H1 (cell line): ENCODE measurements around the gene RNF26. TPM values are rescaled to one million over a fixed set of nuclear protein-coding genes. Genes with fewer than 3 reads are reported as not detected.
"Not testable (repeated sequence)": the region's sequence is repeated elsewhere in the genome, so short reads cannot be mapped to it uniquely, and the experiment has no call there.

Experiments used
- CTCF ChIA-PET: fragments of 300-600 bp; sonication (Branson Sonifier 250); formaldehyde crosslinking; loops from one replicate; lab custom pipeline; 2021; ENCODE audit not compliant: partially characterized antibody; lab: Charles Lee
- POLR2A ChIA-PET: fragments of 300-600 bp; sonication (Branson Sonifier 250); formaldehyde crosslinking; loops from one replicate; lab custom pipeline; 2021; ENCODE audit warnings: inconsistent platforms; ENCODE audit not compliant: partially characterized antibody; lab: Charles Lee
- DNase-seq, 2 experiments: peaks; one replicate each; pipeline versions ENCODE4 v3.0.0 to v3.0.0-alpha.2; 2010 to 2022; ENCODE audit warnings: low spot score in 2 of 2, low read depth in 1 of 2, mixed read lengths in 1 of 2
- FAIRE-seq: peaks from 2 replicates; lab custom pipeline; 2011; peaks lifted over from hg19 to GRCh38; lab: Jason Lieb, UNC
- H2AFZ ChIP-seq: 2 replicates; pipeline ENCODE4 v1.8.1; 2012; ENCODE audit warnings: low read length, inconsistent platforms
- H2AK5ac ChIP-seq: 2 replicates; pipeline ENCODE4 v1.6.1; 2013; ENCODE audit warnings: low read depth, low read length
- H2BK120ac ChIP-seq: replicated peaks from 2 replicates; pipeline ENCODE3; 2013; ENCODE audit warnings: low read depth, low read length, inconsistent platforms
- H2BK12ac ChIP-seq: 2 replicates; pipeline ENCODE4 v1.6.1; 2013; ENCODE audit warnings: low read depth, low read length
- H2BK15ac ChIP-seq: 2 replicates; pipeline ENCODE4 v1.6.1; 2013; ENCODE audit warnings: low read length
- H2BK20ac ChIP-seq: 2 replicates; pipeline ENCODE4 v1.6.1; 2013; ENCODE audit warnings: low read length
- H2BK5ac ChIP-seq: 2 replicates; pipeline ENCODE4 v1.6.1; 2013; ENCODE audit warnings: low read depth, low read length
- H3K14ac ChIP-seq: 2 replicates; pipeline ENCODE4 v1.6.1; 2013; ENCODE audit warnings: inconsistent platforms; ENCODE audit not compliant: insufficient read length
- H3K18ac ChIP-seq: 2 replicates; pipeline ENCODE4 v1.6.1; 2013; ENCODE audit warnings: low read length; ENCODE audit errors: extremely low read depth
- H3K23ac ChIP-seq: 2 replicates; pipeline ENCODE4 v1.6.1; 2013; ENCODE audit warnings: inconsistent platforms; ENCODE audit not compliant: insufficient read length
- H3K23me2 ChIP-seq: 2 replicates; pipeline ENCODE4 v1.6.1; 2013; ENCODE audit warnings: low read depth, low read length
- H3K27ac ChIP-seq: 2 replicates; pipeline ENCODE4 v1.6.1; 2011; ENCODE audit warnings: low read depth, low read length, inconsistent platforms
- H3K27me3 ChIP-seq, 4 experiments: replicated peaks in 1 of 4; 1 replicate in 1 of 4; 2 replicates in 3 of 4; pipeline versions ENCODE4 v1.6.1 to v1.8.1; 2011 to 2013; ENCODE audit warnings: low read length in 3 of 4, mild to moderate bottlenecking in 3 of 4, inconsistent platforms in 2 of 4, mixed read lengths in 2 of 4, moderate library complexity in 1 of 4; ENCODE audit not compliant: control insufficient read depth in 3 of 4, insufficient read depth in 3 of 4; ENCODE audit errors: extremely low read depth in 1 of 4
- H3K36me3 ChIP-seq, 4 experiments: 2 replicates each; pipeline versions ENCODE4 v1.6.1 to v1.8.1; 2011 to 2013; ENCODE audit warnings: mild to moderate bottlenecking in 4 of 4, low read length in 3 of 4, moderate library complexity in 2 of 4, control low read depth in 1 of 4, inconsistent platforms in 1 of 4; ENCODE audit not compliant: insufficient read depth in 4 of 4, control insufficient read depth in 2 of 4
- H3K4ac ChIP-seq: replicated peaks from 2 replicates; pipeline ENCODE3; 2013; ENCODE audit warnings: low read length, low read depth, mixed read lengths, inconsistent platforms; ENCODE audit not compliant: insufficient read length
- H3K4me1 ChIP-seq, 4 experiments: replicated peaks in 1 of 4; 1 replicate in 1 of 4; 2 replicates in 3 of 4; pipeline versions ENCODE4 v1.6.1 to v1.8.1; 2011 to 2013; ENCODE audit warnings: low read length in 3 of 4, inconsistent platforms in 2 of 4, mixed read lengths in 1 of 4; ENCODE audit not compliant: insufficient read depth in 4 of 4, control insufficient read depth in 3 of 4
- H3K4me2 ChIP-seq, 2 experiments: 2 replicates each; pipeline versions ENCODE4 v1.6.1 to v1.8.1; 2011 to 2013; ENCODE audit warnings: low read depth in 2 of 2, low read length in 2 of 2, control low read depth in 1 of 2, inconsistent platforms in 1 of 2, mild to moderate bottlenecking in 1 of 2; ENCODE audit not compliant: insufficient read depth in 1 of 2
- H3K4me3 ChIP-seq, 4 experiments: fragments of 200-600, 300-600 bp in 1 of 4; sonication (generic), shearing (Covaris generic), sonication (Bioruptor Twin) in 1 of 4; 2 replicates each; pipeline versions ENCODE4 v1.5.1 to v1.8.1; 2011 to 2016; ENCODE audit warnings: low read length in 4 of 4, low read depth in 3 of 4, control low read depth in 2 of 4, inconsistent platforms in 2 of 4, mild to moderate bottlenecking in 2 of 4, mixed read lengths in 1 of 4, moderate library complexity in 1 of 4; ENCODE audit not compliant: insufficient read depth in 2 of 4; ENCODE audit errors: extremely low read depth in 1 of 4
- H3K56ac ChIP-seq: replicated peaks from 2 replicates; pipeline ENCODE3; 2013; ENCODE audit warnings: low read depth, mild to moderate bottlenecking, mixed read lengths, low read length, inconsistent platforms; ENCODE audit not compliant: insufficient read length
- H3K79me1 ChIP-seq: 2 replicates; pipeline ENCODE4 v1.6.1; 2013; ENCODE audit warnings: low read depth, low read length, control low read depth
- H3K79me2 ChIP-seq, 2 experiments: 2 replicates each; pipeline versions ENCODE4 v1.6.1 to v1.8.1; 2012 to 2013; ENCODE audit warnings: low read length in 2 of 2, mild to moderate bottlenecking in 2 of 2, inconsistent platforms in 1 of 2; ENCODE audit not compliant: insufficient read depth in 2 of 2, control insufficient read depth in 1 of 2
- H3K9ac ChIP-seq, 4 experiments: replicated peaks in 1 of 4; 1 replicate in 1 of 4; 2 replicates in 3 of 4; pipeline versions ENCODE4 v1.6.1 to v1.8.1; 2011 to 2013; ENCODE audit warnings: low read depth in 3 of 4, low read length in 3 of 4, control low read depth in 2 of 4, mild to moderate bottlenecking in 2 of 4, moderate library complexity in 2 of 4, inconsistent platforms in 1 of 4; ENCODE audit errors: extremely low read depth in 1 of 4
- H3K9me3 ChIP-seq, 2 experiments: 2 replicates each; pipeline versions ENCODE4 v1.6.1 to v1.8.1; 2012 to 2013; ENCODE audit warnings: mild to moderate bottlenecking in 2 of 2, moderate library complexity in 2 of 2, control low read depth in 1 of 2, inconsistent platforms in 1 of 2, low read depth in 1 of 2, low read length in 1 of 2, mixed read lengths in 1 of 2; ENCODE audit not compliant: insufficient read depth in 2 of 2
- H4K20me1 ChIP-seq, 2 experiments: replicated peaks in 1 of 2; 2 replicates each; pipeline versions ENCODE3 to v1.8.1; 2011 to 2013; ENCODE audit warnings: inconsistent platforms in 2 of 2, low read length in 2 of 2, mild to moderate bottlenecking in 1 of 2; ENCODE audit not compliant: insufficient read depth in 2 of 2, control insufficient read depth in 1 of 2
- H4K5ac ChIP-seq: 2 replicates; pipeline ENCODE4 v1.6.1; 2013; ENCODE audit warnings: low read length, low read depth, mixed read lengths, inconsistent platforms; ENCODE audit not compliant: insufficient read length
- H4K8ac ChIP-seq: 2 replicates; pipeline ENCODE4 v1.8.0; 2013; ENCODE audit warnings: mild to moderate bottlenecking, moderate library complexity, low read length, inconsistent platforms; ENCODE audit not compliant: insufficient read depth; ENCODE audit errors: extremely low read depth
- H4K91ac ChIP-seq: replicated peaks from 2 replicates; pipeline ENCODE3; 2013; ENCODE audit warnings: low read length, mixed read lengths, inconsistent platforms; ENCODE audit not compliant: insufficient read length
- WGBS, 2 experiments: shearing (Covaris generic) in 1 of 2; methylation state at CpG; one replicate each; pipeline versions ENCODE4 v1.1.6 to v1.1.7; 2013 to 2015; ENCODE audit warnings: low lambda C conversion rate in 2 of 2, mixed read lengths in 2 of 2, inconsistent platforms in 1 of 2, low coverage in 1 of 2, missing lambda C conversion rate in 1 of 2; ENCODE audit not compliant: insufficient replicate concordance in 2 of 2, insufficient coverage in 1 of 2, insufficient read length in 1 of 2; ENCODE audit errors: extremely low coverage in 1 of 2, missing lambda C conversion rate in 1 of 2; 5-methylcytosine and 5-hydroxymethylcytosine counted together
- polyA plus RNA-seq, 7 experiments: library from polyadenylated mRNA; depleted of rRNA in 3 of 7; stranded (reverse) in 5 of 7; unstranded in 2 of 7; fragments of >200 nt in 5 of 7; fragments of 200-250 nt in 2 of 7; gene quantifications; 1 replicate in 5 of 7; 2 replicates in 1 of 7; 4 replicates in 1 of 7; pipeline versions ENCODE4 v1.2.1 to v1.2.3, GENCODE V29; 2011 to 2013; ENCODE audit warnings: missing spikeins in 2 of 7, mixed read lengths in 2 of 7
- total RNA-seq: library from RNA; stranded (reverse); fragmentation: NEBNext Ultra II Directional; extraction: Animal tissue kit (Norgen Biotek cat#: 25700); gene quantifications from 2 replicates; pipeline ENCODE4 v1.2.1, GENCODE V29; 2021

The RNF26 gene
- total and polyA plus RNA-seq, 2 of the 8 experiments (the other 6 are each of a cell fraction or from before 2014, with no cell fraction given) = 82.7 to 84.0 TPM

GRCh38 chr11:119382513-119382912 lies 48.2 kb downstream of the RNF26 start:
- Histone ChIP-seq H3K23me2 (peaks cover 21% of the 10 kb centered on the region), H3K4me2 (peak overlapping the region; percentile 88 to 97), H3K4me3 (peak overlapping the region in 2 of 4 experiments; percentile 62 to 66; a peak in 4 of 8 replicates), H3K27me3 (peaks cover 0 to 12% (median 8%) of the 10 kb centered on the region in 4 experiments; a peak in 6 of 7 replicates), H3K4me1 (peaks cover 9 to 27% (median 23%) of the 10 kb centered on the region in 4 experiments)
- not testable (repeated sequence) for H3K9ac ChIP-seq, H3K56ac ChIP-seq, H2BK120ac ChIP-seq, H3K4ac ChIP-seq, H3K79me1 ChIP-seq, DNase-seq, H4K5ac ChIP-seq, H2AK5ac ChIP-seq, H3K36me3 ChIP-seq, H3K18ac ChIP-seq, H3K27ac ChIP-seq, FAIRE-seq, H2BK15ac ChIP-seq, H2BK20ac ChIP-seq, H4K8ac ChIP-seq, H3K23ac ChIP-seq, H2BK12ac ChIP-seq, H3K14ac ChIP-seq, H4K91ac ChIP-seq, H2BK5ac ChIP-seq, H3K79me2 ChIP-seq, H2AFZ ChIP-seq, H3K9me3 ChIP-seq, H4K20me1 ChIP-seq
- WGBS, 2 experiments = 93% methylated on average over 14 of the region's 14 CpGs; no CpG with 5 or more reads in 1 of the 2 experiments
- POLR2A ChIA-PET = interaction anchor here (0.7 to 2.9 kb wide), 5 partner anchors 8 to 89 kb away, joined by 3 to 12 read pairs (median 3); partner anchors contain the start of gene THY1
- CTCF ChIA-PET = interaction anchor here (0.6 to 26.3 kb wide), 19 partner anchors 9 to 356 kb away, joined by 3 to 474 read pairs (median 9); partner anchors contain the start of genes C1QTNF5, MFRP and NECTIN1
